Fibroblast of pulmonary artery (primary cell): ENCODE measurements around the gene ERH.

ENCODE experiments used
- DNase-seq: peaks from one replicate; pipeline ENCODE4 v3.0.0-alpha.2; 2010; ENCODE audit warnings: low read depth
- H3K4me3 ChIP-seq: replicated peaks from 2 replicates; pipeline ENCODE4 v1.5.1; 2011; ENCODE audit warnings: low read depth, mild to moderate bottlenecking, control low read depth, low read length, moderate library complexity
- TF ChIP-seq, protein P1 (sequence below): IDR thresholded peaks from 2 replicates; pipeline ENCODE4 v1.5.1; 2011; ENCODE audit warnings: mild to moderate bottlenecking, control low read depth, low read length, inconsistent platforms; ENCODE audit errors: missing control alignments

The ERH gene

DNA sequence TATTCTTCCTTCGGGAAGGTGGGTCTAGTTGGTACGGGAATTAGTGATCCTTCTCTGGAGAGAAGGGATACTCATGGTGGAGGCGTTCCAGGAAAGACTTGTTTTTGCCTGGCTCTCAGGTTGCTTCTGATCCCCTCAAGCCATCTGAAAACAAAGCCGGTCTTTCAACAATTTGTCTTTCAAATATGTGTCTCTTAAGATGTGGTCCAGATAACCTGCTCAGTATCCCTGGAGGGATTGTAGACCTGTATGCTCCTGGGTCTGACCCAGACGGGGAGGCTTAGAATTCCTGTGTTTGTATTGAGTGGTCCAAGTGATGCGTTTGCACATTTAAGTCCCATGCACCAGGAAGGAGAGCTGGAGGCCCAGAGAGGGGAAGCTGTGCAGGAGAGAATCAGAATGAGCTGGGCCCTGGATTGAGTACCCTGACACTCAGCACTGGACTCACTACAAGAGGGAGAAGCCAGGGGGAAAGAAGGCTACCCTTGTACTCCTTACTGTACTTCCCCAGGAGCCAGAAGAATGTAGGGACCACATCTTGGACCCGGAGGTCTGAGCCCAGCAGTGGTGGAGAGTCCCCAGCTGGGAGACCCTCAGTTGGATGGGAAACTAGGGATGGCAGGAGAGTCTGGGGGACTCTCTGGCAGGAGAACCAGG, 40.4 kb downstream of the ERH start:
- no peak overlapping the region for H3K4me3 ChIP-seq
- TF ChIP-seq, protein P1, sequence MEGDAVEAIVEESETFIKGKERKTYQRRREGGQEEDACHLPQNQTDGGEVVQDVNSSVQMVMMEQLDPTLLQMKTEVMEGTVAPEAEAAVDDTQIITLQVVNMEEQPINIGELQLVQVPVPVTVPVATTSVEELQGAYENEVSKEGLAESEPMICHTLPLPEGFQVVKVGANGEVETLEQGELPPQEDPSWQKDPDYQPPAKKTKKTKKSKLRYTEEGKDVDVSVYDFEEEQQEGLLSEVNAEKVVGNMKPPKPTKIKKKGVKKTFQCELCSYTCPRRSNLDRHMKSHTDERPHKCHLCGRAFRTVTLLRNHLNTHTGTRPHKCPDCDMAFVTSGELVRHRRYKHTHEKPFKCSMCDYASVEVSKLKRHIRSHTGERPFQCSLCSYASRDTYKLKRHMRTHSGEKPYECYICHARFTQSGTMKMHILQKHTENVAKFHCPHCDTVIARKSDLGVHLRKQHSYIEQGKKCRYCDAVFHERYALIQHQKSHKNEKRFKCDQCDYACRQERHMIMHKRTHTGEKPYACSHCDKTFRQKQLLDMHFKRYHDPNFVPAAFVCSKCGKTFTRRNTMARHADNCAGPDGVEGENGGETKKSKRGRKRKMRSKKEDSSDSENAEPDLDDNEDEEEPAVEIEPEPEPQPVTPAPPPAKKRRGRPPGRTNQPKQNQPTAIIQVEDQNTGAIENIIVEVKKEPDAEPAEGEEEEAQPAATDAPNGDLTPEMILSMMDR: no peak
- no peak for DNase-seq

DNA sequence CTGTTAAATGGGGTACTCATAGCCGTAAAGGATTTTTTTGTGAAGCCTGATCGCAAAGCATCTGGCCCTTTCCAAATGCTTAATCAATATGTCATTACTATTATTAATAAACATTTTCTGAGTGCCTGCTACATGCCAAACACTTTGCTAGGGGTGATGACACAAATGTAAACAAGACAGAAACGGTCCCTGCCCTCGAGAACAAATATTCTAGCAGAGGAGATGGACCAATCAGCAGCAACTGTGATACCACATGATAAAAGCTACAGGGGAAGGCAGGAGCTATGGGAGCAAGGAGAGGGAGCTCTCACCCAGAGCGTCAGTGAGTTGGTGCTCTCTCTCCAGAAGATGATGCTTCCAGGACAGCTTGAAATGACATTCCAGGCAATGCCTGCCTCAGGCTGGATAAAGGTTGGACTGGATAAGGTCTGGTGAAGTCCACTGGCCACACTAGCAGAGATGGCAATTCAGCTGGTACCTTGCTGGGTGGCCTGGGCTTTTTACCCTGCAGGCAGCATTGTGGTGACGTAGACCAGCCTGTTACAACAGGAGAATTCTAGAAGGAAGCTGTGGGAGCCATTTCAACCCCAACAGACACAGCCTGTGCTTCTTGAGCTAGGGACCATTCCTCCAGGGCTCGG, 41.1 kb downstream of the ERH start:
- TF ChIP-seq, protein P1: no peak
- no peak for DNase-seq
- H3K4me3 ChIP-seq: no peak overlapping the region

DNA sequence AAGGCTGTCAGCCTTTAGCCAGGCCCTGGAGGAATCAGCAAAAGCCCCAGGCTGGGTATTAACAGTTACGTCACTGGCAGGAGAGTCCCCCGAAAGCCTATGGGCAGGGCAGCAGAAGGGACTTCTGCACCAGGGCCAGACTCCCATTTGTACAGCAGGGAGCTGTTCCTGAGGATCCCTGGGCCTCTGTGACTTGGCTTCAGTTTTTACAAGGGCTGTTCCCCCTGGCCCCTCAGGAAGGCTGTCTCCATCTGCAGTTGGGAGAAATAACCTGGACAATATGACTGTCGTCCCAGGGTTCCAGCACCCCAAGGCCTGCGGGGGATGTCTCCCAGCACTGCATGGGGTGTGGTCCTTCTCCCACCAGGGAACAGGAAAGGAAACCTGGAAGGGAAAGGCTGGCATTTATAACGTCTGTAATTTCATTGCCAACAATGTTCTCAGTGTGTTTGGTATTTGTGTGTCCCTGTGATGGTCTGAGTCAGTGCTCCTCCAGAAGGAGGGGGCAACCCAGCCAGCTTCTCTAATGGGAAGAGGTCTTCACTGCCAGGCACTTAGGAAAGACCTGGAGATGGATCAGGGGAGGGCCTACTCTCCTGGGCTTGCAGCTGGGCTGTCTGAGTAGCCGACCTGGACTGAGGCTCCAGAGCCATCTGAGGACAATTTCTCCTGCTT, 42.4 kb downstream of the ERH start:
- H3K4me3 ChIP-seq: no peak overlapping the region
- TF ChIP-seq, protein P1: no peak
- DNase-seq: peak; percentile 59

DNA sequence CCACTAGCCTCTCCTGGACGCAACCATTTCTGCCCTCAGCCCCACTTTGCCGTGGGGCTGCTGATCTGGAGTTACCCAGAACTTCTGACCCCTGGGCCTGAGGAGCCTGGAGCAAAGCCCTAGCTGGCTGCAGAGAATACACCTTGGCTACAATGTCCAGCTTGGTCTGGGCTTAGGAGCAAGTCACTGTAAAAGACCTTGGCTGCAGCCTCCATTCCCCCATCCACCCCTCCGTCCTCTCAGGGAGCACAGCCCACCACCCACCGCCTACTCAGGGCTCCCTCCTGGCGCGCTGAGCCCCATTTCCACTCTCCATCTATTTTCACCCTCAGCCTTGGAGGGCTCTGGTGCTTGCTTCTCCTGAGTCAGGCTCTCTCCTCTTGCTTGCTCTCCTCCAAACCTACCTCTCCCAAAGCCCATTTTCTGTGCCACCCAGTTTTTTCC, 42.9 kb downstream of the ERH start:
- DNase-seq: no peak
- TF ChIP-seq, protein P1: no peak
- no peak overlapping the region for H3K4me3 ChIP-seq

DNA sequence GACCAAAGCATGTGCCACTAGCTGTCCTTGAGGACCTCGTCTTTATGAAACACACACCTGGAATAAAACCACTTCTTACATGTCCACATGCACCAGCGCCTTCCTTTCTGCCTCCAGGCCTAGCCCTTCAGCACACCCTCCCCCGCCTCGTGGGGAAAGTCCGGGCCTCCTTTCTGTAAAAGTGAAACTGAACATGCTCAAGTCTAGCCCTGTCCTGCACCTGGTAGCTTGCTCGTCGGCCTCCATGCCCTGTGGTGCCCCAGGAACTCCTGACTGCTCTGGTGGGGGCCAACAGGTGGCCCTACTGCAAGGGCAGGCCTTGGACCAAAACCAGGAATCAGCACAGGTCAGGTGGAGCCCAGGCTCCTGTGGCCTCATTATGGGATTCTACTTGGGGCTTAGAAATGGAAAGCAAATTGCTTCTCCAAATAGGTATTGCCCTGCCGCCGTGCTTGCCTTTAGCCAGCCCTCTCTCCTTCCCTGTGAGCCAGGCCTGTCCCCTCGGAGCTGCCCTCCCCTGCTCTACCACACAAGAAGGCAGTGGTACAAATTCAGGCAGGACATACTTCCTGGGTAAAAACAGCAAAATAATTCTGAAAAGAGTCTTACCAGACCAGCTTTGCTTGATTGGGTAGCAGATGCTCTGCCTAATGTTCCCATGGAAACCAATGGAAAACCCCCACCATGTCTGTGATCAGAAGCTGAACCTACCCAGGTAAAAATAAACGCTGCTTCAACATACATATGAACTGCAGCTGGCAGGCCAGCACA, 43.5 kb downstream of the ERH start:
- DNase-seq: no peak
- TF ChIP-seq, protein P1: no peak

DNA sequence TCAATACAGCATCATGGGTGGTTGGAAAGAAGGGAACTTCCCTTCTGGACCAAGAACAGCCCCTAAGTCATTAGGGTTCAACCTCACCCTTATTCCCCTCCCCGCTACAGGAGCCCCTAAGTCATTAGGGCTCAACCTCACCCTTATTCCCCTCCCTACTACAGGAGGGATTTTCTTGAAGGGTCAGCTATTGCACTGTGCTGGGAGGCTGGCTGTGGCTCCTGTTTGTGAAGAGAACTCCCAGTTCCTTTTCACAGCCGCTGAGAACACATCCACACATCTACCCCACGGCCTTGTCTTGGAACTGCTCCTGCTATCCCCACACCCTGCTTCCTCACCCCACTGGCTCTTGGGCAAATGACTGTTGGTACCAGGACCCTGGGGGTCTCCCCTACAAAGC, 44.9 kb downstream of the ERH start:
- TF ChIP-seq, protein P1: no peak
- no peak for DNase-seq
- H3K4me3 ChIP-seq: no peak overlapping the region

More for the DNA sequence above, 43.5 kb downstream of the ERH start:
- no peak overlapping the region for H3K4me3 ChIP-seq
